ENCODE results near the gene EFCAB6. TPM values are rescaled to one million over a fixed set of nuclear protein-coding genes. Genes with fewer than 3 reads are reported as not detected.

EFCAB6 gene
- total RNA-seq, 1 experiment from 2014 or later = 0.52 TPM

GRCh38 chr22:43824724-43825420, 12.8 kb upstream of the EFCAB6 start (continued):
- TF ChIP-seq, protein P1, sequence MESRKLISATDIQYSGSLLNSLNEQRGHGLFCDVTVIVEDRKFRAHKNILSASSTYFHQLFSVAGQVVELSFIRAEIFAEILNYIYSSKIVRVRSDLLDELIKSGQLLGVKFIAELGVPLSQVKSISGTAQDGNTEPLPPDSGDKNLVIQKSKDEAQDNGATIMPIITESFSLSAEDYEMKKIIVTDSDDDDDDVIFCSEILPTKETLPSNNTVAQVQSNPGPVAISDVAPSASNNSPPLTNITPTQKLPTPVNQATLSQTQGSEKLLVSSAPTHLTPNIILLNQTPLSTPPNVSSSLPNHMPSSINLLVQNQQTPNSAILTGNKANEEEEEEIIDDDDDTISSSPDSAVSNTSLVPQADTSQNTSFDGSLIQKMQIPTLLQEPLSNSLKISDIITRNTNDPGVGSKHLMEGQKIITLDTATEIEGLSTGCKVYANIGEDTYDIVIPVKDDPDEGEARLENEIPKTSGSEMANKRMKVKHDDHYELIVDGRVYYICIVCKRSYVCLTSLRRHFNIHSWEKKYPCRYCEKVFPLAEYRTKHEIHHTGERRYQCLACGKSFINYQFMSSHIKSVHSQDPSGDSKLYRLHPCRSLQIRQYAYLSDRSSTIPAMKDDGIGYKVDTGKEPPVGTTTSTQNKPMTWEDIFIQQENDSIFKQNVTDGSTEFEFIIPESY (IDR thresholded peaks at IDR 0.05; ENCODE audit: extremely low read depth, insufficient replicate concordance, low read length) = no peak
- TF ChIP-seq YY1 (IDR thresholded peaks at IDR 0.05; ENCODE audit: extremely low read depth, insufficient replicate concordance, low read depth, low read length) = no peak
- TF ChIP-seq, protein P2, sequence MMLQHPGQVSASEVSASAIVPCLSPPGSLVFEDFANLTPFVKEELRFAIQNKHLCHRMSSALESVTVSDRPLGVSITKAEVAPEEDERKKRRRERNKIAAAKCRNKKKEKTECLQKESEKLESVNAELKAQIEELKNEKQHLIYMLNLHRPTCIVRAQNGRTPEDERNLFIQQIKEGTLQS (IDR thresholded peaks at IDR 0.05) = no peak

DNA sequence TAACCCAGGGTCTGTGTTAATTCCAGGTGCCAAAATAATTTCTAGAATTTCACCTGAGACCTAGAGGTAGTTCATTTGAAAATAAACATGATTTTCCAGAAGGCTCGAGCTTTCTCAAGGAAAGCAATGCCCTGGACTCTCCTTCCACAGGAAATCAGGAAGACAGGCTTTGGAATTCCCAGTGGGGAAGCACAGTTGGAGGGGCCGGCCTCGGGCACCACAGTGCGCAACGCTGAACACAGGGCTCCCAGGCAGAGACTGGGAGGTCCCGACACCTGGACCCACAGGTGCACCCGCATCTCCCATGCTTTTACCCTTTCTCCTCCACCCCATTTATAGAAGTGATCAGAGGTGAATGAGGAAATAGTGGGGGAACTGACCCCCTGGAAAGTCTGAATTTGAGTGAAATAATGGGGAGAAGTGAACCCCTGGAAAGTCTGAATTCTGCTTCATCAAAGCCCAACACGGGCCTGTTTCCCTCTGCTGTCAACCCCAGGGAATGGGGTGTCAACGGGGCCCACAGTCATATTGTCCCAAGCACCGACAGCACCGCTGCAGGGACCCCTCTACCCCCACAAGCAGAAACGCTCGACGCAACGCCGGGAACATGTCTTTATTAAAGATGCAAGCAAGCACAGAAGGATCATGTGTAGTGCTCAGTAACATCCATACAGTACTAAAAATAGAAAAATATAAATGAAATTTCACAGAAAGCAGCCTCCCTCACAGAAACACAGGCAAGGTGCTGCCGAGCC, 12.0 kb upstream of the EFCAB6 start:
- CTCF ChIA-PET = no interaction called here
- H3K9ac ChIP-seq (ENCODE audit: low read length) = no peak overlapping the region
- DNase-seq (ENCODE audit: low read depth, low spot score) (no peak), ATAC-seq (no peak)
- TF ChIP-seq RAD21 (IDR thresholded peaks at IDR 0.05; ENCODE audit: low read depth) (no peak), SIN3A (IDR thresholded peaks at IDR 0.05; ENCODE audit: low read depth) (no peak), CBX3 (IDR thresholded peaks at IDR 0.05; ENCODE audit: low read depth) (no peak), SRF (IDR thresholded peaks at IDR 0.05; ENCODE audit: low read depth) (no peak), SP1 (IDR thresholded peaks at IDR 0.05; ENCODE audit: low read depth) (no peak), YY1 (IDR thresholded peaks at IDR 0.05; ENCODE audit: extremely low read depth, insufficient replicate concordance, low read depth, low read length) (no peak), EZH2phosphoT487 (IDR thresholded peaks at IDR 0.05; ENCODE audit: borderline replicate concordance) (no peak), FOSL1 (IDR thresholded peaks at IDR 0.05; ENCODE audit: low read depth) (no peak), EZH2 (IDR thresholded peaks at IDR 0.05) (no peak), ZFX (IDR thresholded peaks at IDR 0.05) (no peak), TCF7L2 (IDR thresholded peaks at IDR 0.05; ENCODE audit: borderline replicate concordance, extremely low read depth, insufficient read depth, insufficient read length) (no peak), POLR2AphosphoS5 (IDR thresholded peaks at IDR 0.05; ENCODE audit: low read depth, low read length) (no peak), POLR2A (IDR thresholded peaks at IDR 0.05; ENCODE audit: borderline replicate concordance, extremely low read depth, insufficient read depth, insufficient read length) (no peak)
- TF ChIP-seq, protein P2 (IDR thresholded peaks at IDR 0.05) = no peak
- TF ChIP-seq, protein P1 (IDR thresholded peaks at IDR 0.05; ENCODE audit: extremely low read depth, insufficient replicate concordance, low read length) = no peak
- TF ChIP-seq, protein P3, sequence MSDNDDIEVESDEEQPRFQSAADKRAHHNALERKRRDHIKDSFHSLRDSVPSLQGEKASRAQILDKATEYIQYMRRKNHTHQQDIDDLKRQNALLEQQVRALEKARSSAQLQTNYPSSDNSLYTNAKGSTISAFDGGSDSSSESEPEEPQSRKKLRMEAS (IDR thresholded peaks at IDR 0.05) = no peak
- no peaks in the 10 kb centered on the region for H4K20me1 ChIP-seq (ENCODE audit: insufficient read depth)
- H3K4me2 ChIP-seq (ENCODE audit: low read length) = no peak overlapping the region
- no peak overlapping the region for H2AFZ ChIP-seq (ENCODE audit: low read depth, low read length, poor library complexity, severe bottlenecking)
- BruUV-seq (replicated peaks) = no TSS peak
- RAD21 ChIA-PET (ENCODE audit: low non-redundant PET in 1 of 2, low total read pairs in 2 of 2, uncharacterized antibody in 2 of 2, unreplicated experiment in 2 of 2) = no interaction called here
- H3K79me2 ChIP-seq (ENCODE audit: insufficient read depth, low read length) = no peaks in the 10 kb centered on the region
- H3K4me1 ChIP-seq (ENCODE audit: control insufficient read depth in 1 of 2, insufficient read depth in 2 of 2, low read length in 2 of 2) = no peaks in the 10 kb centered on the region
- H3K9me2 ChIP-seq (ENCODE audit: insufficient read depth) = no peaks in the 10 kb centered on the region
- intact Hi-C loops (cut with micrococcal nuclease) = no loop called here
- H3K27me3 ChIP-seq (ENCODE audit: insufficient read depth, low read length) = 0 out of 2 replicates have a peak, but pooled peaks cover 4% of the 10 kb centered on the region
- H3K4me3 ChIP-seq (replicated peaks in 1 of 2; ENCODE audit: low read depth in 1 of 2, low read length in 2 of 2) = no peak overlapping the region
- no peaks in the 10 kb centered on the region for H3K36me3 ChIP-seq (ENCODE audit: control insufficient read depth in 1 of 2, insufficient read depth in 2 of 2, low read length in 2 of 2)
- no peak overlapping the region for H3K27ac ChIP-seq (ENCODE audit: low read depth, low read length)
- no peaks in the 10 kb centered on the region for H3K9me3 ChIP-seq (ENCODE audit: control insufficient read depth in 1 of 2, insufficient read depth in 1 of 2, low read depth in 1 of 2, low read length in 2 of 2)
- POLR2A ChIA-PET = no interaction called here
